Hematopoietic multipotent progenitor cell treated with erythropoietin and hydrocortisone succinate and interleukin-3 and kit ligand, for 17 days (in vitro differentiated cells): ENCODE data around the gene RBCK1.
"Not testable (repeated sequence)": the region's sequence is repeated elsewhere in the genome, so short reads cannot be mapped to it uniquely, and the experiment has no call there.

Source experiments
- DNase-seq: peaks from one replicate; pipeline ENCODE4 v3.0.0-alpha.2; 2015; ENCODE audit warnings: low spot score

The RBCK1 gene

DNA sequence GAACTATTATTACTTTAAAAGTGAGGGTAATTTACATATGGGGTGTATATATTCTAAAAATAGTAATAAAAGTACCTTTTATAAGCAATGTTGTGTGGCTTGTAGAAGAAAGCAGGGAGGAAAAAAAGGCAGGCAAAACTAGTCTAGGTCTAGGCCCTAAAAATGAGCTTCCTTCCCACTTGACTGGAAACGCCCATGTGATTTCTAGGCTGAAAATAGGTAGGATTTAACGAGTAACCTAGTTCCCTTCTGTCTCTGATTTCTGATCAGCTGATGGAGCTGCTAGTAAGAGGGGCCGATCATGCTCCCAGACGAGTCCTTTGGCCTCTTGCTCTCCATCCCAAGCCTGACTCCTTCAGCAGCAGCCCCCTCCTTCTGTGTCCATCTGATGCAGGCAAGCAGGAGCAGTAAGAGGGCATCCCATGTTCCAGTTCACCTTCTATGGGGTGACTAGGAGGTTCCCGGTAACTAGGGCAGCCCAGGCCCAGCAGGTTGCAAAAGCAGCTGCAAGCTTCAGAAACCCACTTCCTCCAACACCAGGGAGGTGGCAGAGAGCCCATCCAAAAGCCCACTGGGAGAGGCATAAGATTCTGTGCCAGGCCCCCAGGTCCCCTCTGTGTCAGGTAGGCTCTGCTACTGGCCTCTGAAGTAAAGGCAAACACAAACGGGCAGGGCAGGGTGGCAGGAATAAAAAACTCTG, 29.8 kb downstream of the RBCK1 start:
- DNase-seq: no peak

- no peak for DNase-seq
Measured at GRCh38 chr20:438571-439469, 30.7 kb downstream of the RBCK1 start.

DNA sequence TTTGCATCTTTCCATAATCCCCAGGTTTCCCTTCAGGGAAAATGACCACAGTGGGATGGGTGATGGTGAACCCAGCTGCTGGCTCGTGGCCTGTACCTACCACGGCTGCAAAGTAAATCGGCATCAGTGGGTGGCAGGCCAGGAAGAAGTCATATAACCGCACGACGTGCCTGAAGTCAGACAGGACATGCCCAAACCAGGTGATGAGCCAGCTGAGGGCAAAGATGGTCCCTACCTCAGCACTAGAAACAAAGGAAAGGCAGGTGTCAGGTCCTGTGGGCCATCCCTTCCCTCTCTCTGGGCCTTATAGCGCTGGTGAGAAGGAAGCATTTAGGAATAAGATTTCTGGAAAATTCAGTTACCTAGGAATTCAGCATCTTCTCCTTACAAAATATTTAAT, 32.0 kb downstream of the RBCK1 start:
- DNase-seq: no peak

DNA sequence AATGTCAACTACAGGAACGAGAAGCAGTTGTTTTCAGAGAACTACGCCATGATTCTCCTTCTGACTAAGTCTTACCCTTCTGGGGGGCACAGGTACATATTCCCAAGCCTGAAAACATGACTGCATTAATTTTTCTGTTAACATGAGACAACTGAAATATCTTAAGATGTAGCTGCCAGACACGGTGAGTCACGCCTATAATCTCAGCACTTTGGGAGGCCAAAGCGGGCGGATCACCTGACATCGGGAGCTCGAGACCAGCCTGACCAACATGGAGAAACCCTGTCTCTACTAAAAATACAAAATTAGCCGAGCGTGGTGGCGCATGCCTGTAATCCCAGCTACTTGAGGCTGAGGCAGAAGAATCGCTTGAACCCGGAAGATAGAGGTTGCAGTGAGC, 32.5 kb downstream of the RBCK1 start:
- no peak for DNase-seq

- no peak for DNase-seq
Measured at GRCh38 chr20:443223-443775, 35.2 kb downstream of the RBCK1 start.

DNA sequence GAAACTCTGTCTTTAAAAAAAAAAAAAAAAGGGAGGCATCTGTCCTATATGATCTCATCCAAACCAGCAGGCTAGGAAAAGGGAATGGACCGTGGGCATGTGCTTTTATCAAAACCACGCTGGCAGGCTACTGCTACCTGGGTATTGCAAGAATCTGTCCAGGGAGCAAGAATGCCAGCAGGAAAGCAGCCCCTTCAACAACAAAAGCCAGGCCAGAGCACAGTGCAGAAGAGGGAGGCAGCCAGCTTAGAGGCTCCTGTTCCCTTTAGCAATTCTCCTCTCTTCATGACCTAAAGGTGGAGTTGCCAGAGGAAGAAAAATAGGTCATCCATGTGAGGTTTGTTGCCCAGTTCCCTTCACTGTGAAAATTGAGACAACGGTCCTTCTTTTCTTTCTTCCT, 36.0 kb downstream of the RBCK1 start:
- DNase-seq: no peak

DNA sequence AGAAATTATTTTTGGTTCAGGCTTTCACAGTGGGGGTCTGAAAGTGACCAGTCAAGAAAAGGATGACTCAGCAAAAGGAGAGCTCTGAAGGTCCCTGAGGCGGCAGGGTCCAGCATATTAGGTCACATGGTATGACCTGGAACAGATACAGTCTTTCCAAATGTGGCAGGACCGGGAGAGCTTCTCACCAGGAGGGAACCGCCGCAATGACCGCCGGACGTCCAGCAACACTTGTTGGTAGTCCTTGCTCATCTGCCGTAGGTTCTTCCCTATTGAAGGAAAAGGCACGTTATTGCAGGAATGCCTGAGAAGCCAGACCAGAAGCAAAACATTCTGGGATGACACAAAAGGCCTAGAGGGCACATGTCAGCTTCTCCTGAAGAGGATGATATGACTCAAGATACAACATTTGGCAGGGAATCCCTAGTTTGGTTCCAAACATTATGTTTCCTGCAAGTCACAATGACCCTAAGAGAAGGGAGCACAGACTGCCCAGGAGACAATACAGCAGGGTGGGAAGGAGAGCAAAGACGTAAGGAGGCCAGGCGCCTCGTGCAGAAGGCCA, 36.8 kb downstream of the RBCK1 start:
- DNase-seq: no peak

- DNase-seq: peak; percentile 51
Measured at GRCh38 chr20:445514-446336, 37.6 kb downstream of the RBCK1 start.

- not testable (repeated sequence) for DNase-seq
Measured at GRCh38 chr20:452021-452420, 43.9 kb downstream of the RBCK1 start.

DNA sequence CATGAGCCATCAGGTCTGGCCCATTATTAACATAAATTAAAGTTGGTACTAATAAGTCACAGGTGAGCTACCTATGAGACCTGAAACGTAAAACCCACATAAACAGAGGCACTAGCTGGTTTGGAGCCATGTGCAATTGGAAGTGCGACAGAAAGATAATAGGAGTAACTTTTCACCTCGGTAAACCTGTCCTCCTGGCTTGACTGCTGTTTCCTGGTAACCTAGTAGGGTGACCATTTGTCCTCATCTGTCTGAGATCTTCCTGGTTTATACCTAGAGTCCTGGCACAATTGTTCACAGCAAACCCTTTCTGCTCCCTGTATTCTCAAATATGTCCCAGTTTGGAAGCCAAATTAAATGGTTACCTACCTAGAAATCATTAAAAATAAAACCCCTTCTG, 46.9 kb downstream of the RBCK1 start:
- DNase-seq: no peak

GRCh38 chr20:458776-459175, 50.7 kb downstream of the RBCK1 start:
- no peak for DNase-seq

DNA sequence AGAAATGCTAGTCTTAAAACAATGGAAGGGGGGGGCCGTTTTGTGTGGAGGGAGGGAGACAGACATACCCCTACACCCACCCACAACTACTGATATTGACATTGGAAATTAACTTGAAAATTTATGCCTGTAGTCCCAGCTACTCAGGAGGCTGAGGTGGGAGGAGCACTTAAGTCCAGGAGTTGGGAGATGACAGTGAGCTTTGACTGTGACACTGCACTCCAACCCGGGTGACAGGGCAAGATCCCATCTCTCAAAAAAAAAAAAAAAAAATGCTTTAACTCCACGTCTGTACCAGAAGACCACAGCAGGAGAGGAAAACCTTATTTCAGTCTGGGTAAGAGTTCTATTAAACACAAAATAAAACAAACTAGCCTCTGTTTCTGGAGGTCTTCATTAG, 52.1 kb downstream of the RBCK1 start:
- peak; percentile 90 for DNase-seq

GRCh38 chr20:460707-461106, 52.6 kb downstream of the RBCK1 start:
- DNase-seq: peak; percentile 71

DNA sequence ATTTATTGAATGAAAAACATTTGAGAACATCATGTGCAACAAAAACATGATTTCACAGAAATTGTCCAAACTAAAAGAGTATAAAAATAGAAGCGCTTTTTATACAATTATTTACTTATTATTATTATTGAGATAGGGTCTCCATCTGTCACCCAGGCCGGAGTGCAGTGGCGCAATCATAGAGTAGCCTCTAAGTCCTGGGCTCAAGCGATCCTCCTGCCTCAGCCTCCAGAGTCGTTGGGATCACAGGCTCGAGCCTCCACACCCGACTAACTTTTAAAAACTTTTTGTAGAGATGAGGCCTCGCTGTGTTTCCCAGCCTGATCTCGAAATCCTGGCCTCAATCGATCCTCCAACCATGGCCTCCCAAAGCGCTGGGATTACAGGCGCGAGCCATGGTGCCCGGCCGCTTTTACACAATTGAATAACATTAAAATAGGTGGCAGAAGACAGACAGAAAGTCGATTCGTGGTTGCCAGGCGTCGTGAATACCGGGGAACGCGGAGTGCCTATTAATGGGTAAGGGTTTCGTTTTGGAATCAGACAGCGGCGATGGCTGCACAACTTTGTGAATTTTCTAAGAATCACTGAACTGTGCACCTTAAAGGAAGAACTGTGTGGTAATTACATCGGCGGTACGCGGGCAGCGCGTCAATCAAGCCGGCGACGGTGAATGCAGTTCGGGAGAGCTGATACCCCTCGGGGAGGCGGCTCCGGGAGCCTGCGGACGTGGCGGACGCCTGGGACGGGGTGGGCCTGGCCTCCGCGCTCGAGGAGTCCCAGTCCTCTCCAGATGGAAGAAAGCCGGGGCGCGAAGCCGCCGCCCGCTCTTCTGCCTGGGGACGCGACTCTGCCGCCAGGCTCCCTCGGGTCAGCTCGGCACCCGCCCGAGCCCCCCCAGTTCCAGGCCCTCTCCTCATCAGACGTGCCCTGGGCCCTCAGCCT, 53.4 kb downstream of the RBCK1 start:
- DNase-seq: peak; percentile 62

DNA sequence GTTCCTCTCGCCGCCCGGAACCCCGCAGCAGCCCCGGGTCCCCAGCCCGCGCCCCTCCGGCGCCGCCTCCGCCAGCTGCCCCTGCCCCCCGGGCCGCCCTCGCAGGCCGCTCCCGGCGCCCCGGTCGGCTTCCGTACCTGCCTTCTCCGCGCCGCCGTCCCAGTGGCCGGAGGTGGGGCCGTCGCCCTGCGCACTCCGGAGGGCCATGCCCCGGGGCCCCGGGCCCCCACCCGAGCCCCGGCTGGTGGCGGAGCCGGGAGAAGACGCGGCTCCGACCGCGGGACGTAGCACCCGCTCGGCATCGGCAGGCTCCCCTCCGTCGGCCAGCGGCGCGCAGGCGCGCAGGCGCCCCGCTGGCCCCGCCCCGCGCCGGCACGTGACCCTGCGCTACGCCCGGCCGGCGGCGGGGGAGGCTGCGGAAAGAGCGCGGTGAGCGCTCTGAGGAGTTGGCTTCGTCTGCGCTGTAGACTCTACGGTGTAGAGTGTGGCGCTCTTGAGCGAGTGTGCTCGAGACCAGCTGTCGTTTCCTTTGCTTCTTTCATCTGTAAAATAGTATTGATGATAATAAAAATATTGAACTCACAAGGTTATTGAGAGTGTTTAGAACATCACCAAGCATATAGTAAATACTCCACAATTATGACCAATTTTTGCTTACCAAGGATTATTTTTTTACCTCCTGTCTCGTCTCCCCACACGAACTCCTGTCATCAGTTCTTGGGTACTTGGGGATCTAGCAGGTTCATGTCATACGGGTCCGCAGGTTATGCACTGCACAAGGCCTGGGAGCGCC, 54.3 kb downstream of the RBCK1 start, which contains the start of gene TBC1D20:
TSS of gene TBC1D20 (minus strand) at position 335 of the 793 bp plus-strand sequence. CDS start at position 207, 128 bp downstream.
- peak; percentile 93 for DNase-seq

- no peak for DNase-seq
Measured at GRCh38 chr20:467755-468154, 59.7 kb downstream of the RBCK1 start.

- DNase-seq: no peak
Measured at GRCh38 chr20:469746-470490, 61.8 kb downstream of the RBCK1 start.

DNA sequence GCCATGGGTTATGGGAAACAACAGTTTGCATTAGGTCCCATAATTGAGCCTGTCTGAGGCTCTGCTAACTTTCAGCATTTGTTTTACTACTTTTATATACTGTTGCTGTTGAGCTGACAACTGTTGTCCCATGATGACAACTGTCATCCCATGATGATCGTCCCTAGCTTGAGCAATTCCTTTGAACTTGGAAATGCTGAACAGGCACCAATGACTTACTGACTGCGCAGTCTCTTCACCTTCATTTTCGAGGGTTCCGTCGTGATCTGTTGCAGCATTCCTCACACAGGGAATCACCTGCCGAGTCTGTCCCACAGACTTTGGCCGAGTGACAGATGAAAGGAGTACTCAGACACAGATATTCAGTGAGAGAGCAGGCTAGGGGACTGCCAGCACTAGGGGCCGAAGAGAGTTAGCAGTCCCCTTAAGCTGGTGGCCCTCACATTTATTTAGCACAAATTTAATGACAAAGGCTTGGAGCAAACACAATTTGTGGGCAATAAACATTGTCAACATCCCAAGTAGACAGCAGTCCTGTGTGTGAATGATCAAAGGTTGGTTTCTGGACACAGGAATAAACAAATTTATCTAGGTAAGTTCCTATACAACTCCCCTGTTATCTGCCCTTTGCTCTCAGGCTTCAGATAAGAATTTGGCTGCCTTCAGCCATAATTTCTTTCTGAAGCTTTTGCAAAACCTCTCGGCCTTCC, 64.2 kb downstream of the RBCK1 start:
- DNase-seq: no peak
